HCT116 (cell line): ENCODE results near the gene AS3MT. TPM values are rescaled to one million over a fixed set of nuclear protein-coding genes. Genes with fewer than 3 reads are reported as not detected.

ENCODE experiments used
- ATAC-seq: fragments of 200-7000 bp; cut with Tn5 transposase; 2 replicates; pipeline ENCODE4 v1.9.1; 2020; ENCODE audit warnings: mild to moderate bottlenecking, moderate library complexity
- BruUV-seq: library from RNA; stranded (reverse); fragments of 400-500 nt; replicated peaks from 2 replicates; lab custom pipeline; 2021; lab: Mats Ljungman, UMichigan
- CTCF ChIA-PET: fragments of 300-600 bp; sonication (Branson Sonifier 250); formaldehyde crosslinking; loops from one replicate; lab custom pipeline; 2021; ENCODE audit warnings: antibody characterized with exemption; lab: Charles Lee
- POLR2A ChIA-PET: fragments of 300-600, 350-600 bp; sonication (Branson Sonifier 250); formaldehyde crosslinking; loops from one replicate; lab custom pipeline; 2021; ENCODE audit warnings: antibody characterized with exemption; lab: Charles Lee
- RAD21 ChIA-PET, 2 experiments: fragments of 300-600 bp; sonication (Branson Sonifier 250); formaldehyde crosslinking; loops; one replicate each; lab custom pipeline; 2023; ENCODE audit warnings: low total read pairs in 2 of 2; ENCODE audit not compliant: uncharacterized antibody in 2 of 2, unreplicated experiment in 2 of 2, low non-redundant PET in 1 of 2; lab: Charles Lee
- DNase-seq: peaks from one replicate; pipeline ENCODE4 v3.0.0-alpha.2; 2010; ENCODE audit warnings: low read depth, low spot score
- H2AFZ ChIP-seq: fragments of 200-600 bp; shearing (Covaris generic), sonication (generic); 2 replicates; pipeline ENCODE4 v1.6.1; 2017; ENCODE audit warnings: low read depth, mixed run types, mixed read lengths, antibody characterized with exemption, low read length; ENCODE audit not compliant: poor library complexity, severe bottlenecking
- H3K27ac ChIP-seq: 2 replicates; pipeline ENCODE4 v1.5.1; 2012; ENCODE audit warnings: low read depth, low read length
- H3K27me3 ChIP-seq: fragments of 200-600 bp; sonication (generic); 2 replicates; pipeline ENCODE4 v1.6.1; 2016; ENCODE audit warnings: mixed run types, low read length, mixed read lengths; ENCODE audit not compliant: insufficient read depth
- H3K36me3 ChIP-seq, 2 experiments: fragments of 200-500 bp in 1 of 2; fragments of 200-600 bp in 1 of 2; sonication (Bioruptor generic) in 1 of 2; sonication (generic) in 1 of 2; 2 replicates each; pipeline versions ENCODE4 v1.5.1 to v1.6.1; 2014 to 2016; ENCODE audit warnings: low read length in 2 of 2, inconsistent platforms in 1 of 2, mixed read lengths in 1 of 2, mixed run types in 1 of 2; ENCODE audit not compliant: insufficient read depth in 2 of 2, control insufficient read depth in 1 of 2
- H3K4me1 ChIP-seq, 2 experiments: fragments of 200-600 bp in 1 of 2; sonication (generic) in 1 of 2; 2 replicates each; pipeline versions ENCODE4 v1.5.1 to v1.6.1; 2012 to 2017; ENCODE audit warnings: low read length in 2 of 2, inconsistent platforms in 1 of 2, mild to moderate bottlenecking in 1 of 2, mixed read lengths in 1 of 2, mixed run types in 1 of 2, moderate library complexity in 1 of 2; ENCODE audit not compliant: insufficient read depth in 2 of 2, control insufficient read depth in 1 of 2
- H3K4me2 ChIP-seq: fragments of 200-600 bp; sonication (generic); 2 replicates; pipeline ENCODE4 v1.6.1; 2017; ENCODE audit warnings: mixed run types, low read length, mixed read lengths
- H3K4me3 ChIP-seq, 2 experiments: fragments of 200-600 bp in 1 of 2; sonication (generic) in 1 of 2; replicated peaks in 1 of 2; 2 replicates each; pipeline ENCODE4 v1.5.1; 2011 to 2016; ENCODE audit warnings: low read length in 2 of 2, control low read depth in 1 of 2, low read depth in 1 of 2, mild to moderate bottlenecking in 1 of 2, mixed read lengths in 1 of 2, mixed run types in 1 of 2
- H3K79me2 ChIP-seq: fragments of 200-600 bp; sonication (generic); 2 replicates; pipeline ENCODE4 v1.6.1; 2017; ENCODE audit warnings: mild to moderate bottlenecking, mixed run types, low read length, moderate library complexity, mixed read lengths; ENCODE audit not compliant: insufficient read depth
- H3K9ac ChIP-seq: fragments of 200-600 bp; sonication (generic); 2 replicates; pipeline ENCODE4 v1.6.1; 2016; ENCODE audit warnings: low read length, mixed read lengths
- H3K9me2 ChIP-seq: fragments of 200-600 bp; sonication (generic), shearing (Covaris generic); 2 replicates; pipeline ENCODE4 v1.6.1; 2017; ENCODE audit warnings: mixed run types, mild to moderate bottlenecking, moderate library complexity; ENCODE audit not compliant: insufficient read depth
- H3K9me3 ChIP-seq, 2 experiments: fragments of 200-500 bp in 1 of 2; fragments of 200-600 bp in 1 of 2; sonication (Bioruptor generic) in 1 of 2; sonication (generic) in 1 of 2; 2 replicates each; pipeline ENCODE4 v1.6.1; 2014 to 2017; ENCODE audit warnings: low read length in 2 of 2, mixed read lengths in 2 of 2, inconsistent platforms in 1 of 2, low read depth in 1 of 2, mild to moderate bottlenecking in 1 of 2, mixed run types in 1 of 2, moderate library complexity in 1 of 2; ENCODE audit not compliant: control insufficient read depth in 1 of 2, insufficient read depth in 1 of 2
- H4K20me1 ChIP-seq: fragments of 200-600 bp; sonication (generic), shearing (Covaris generic); 2 replicates; pipeline ENCODE4 v1.6.1; 2017; ENCODE audit warnings: mixed run types, mild to moderate bottlenecking, moderate library complexity; ENCODE audit not compliant: insufficient read depth
- CBX3 ChIP-seq: IDR thresholded peaks from 2 replicates; pipeline ENCODE4 v1.6.1; 2012; ENCODE audit warnings: low read depth
- EGR1 ChIP-seq: IDR thresholded peaks from 2 replicates; pipeline ENCODE4 v1.6.1; 2012; ENCODE audit warnings: low read depth
- EZH2 ChIP-seq: fragments of 200-600 bp; sonication (generic); IDR thresholded peaks from 2 replicates; pipeline ENCODE4 v1.6.1; 2017; ENCODE audit warnings: antibody characterized with exemption, mixed run types
- EZH2phosphoT487 ChIP-seq: fragments of 200-600 bp; IDR thresholded peaks from 2 replicates; pipeline ENCODE4 v1.6.1; 2018; ENCODE audit warnings: antibody characterized with exemption, borderline replicate concordance
- POLR2A ChIP-seq: IDR thresholded peaks from 2 replicates; pipeline ENCODE4 v1.7.0; 2011; ENCODE audit warnings: borderline replicate concordance; ENCODE audit not compliant: insufficient read depth, insufficient read length; ENCODE audit errors: extremely low read depth
- POLR2AphosphoS5 ChIP-seq: IDR thresholded peaks from 2 replicates; pipeline ENCODE4 v1.6.1; 2011; ENCODE audit warnings: mild to moderate bottlenecking, low read depth, low read length, moderate library complexity
- RAD21 ChIP-seq: IDR thresholded peaks from 2 replicates; pipeline ENCODE4 v1.6.1; 2012; ENCODE audit warnings: low read depth, mild to moderate bottlenecking
- SIN3A ChIP-seq: IDR thresholded peaks from 2 replicates; pipeline ENCODE4 v1.6.1; 2012; ENCODE audit warnings: low read depth
- SP1 ChIP-seq: IDR thresholded peaks from 2 replicates; pipeline ENCODE4 v1.6.1; 2012; ENCODE audit warnings: low read depth
- SRF ChIP-seq: IDR thresholded peaks from 2 replicates; pipeline ENCODE4 v1.6.1; 2012; ENCODE audit warnings: low read depth
- TCF7L2 ChIP-seq: IDR thresholded peaks from 2 replicates; pipeline ENCODE4 v1.7.0; 2011; ENCODE audit warnings: borderline replicate concordance, inconsistent platforms; ENCODE audit not compliant: insufficient read depth, insufficient read length; ENCODE audit errors: extremely low read depth
- ZFX ChIP-seq: fragments of 450-650 bp; IDR thresholded peaks from 2 replicates; pipeline ENCODE4 v1.6.1; 2017
- ZNF274 ChIP-seq: fragments of 200-500 bp; sonication (Bioruptor generic); IDR thresholded peaks from 2 replicates; pipeline ENCODE4 v1.6.1; 2014; ENCODE audit warnings: mild to moderate bottlenecking, low read depth, low read length, inconsistent platforms
- intact Hi-C: fragments of 100-400 bp; cut with micrococcal nuclease; formaldehyde crosslinking; loops from 2 replicates; pipeline ENCODE4 v1.10.0; 2022
- total RNA-seq: library from RNA; stranded (reverse); gene quantifications from one replicate; pipeline ENCODE4 v1.2.1, GENCODE V29; 2021; ENCODE audit not compliant: unreplicated experiment
- TF ChIP-seq, protein P1 (sequence below): IDR thresholded peaks from 2 replicates; pipeline ENCODE4 v1.6.1; 2012
- TF ChIP-seq, protein P2 (sequence below), 3 experiments: fragments of 200-600 bp in 1 of 3; sonication (generic) in 1 of 3; IDR thresholded peaks in 2 of 3; conservative IDR thresholded peaks in 1 of 3; 2 replicates each; pipeline ENCODE4 v1.5.1; 2012 to 2017; ENCODE audit warnings: low read depth in 2 of 3, low read length in 2 of 3, antibody characterized with exemption in 1 of 3, borderline replicate concordance in 1 of 3, control low read depth in 1 of 3, mild to moderate bottlenecking in 1 of 3, mixed read lengths in 1 of 3, mixed run types in 1 of 3, moderate library complexity in 1 of 3; ENCODE audit not compliant: insufficient read depth in 1 of 3
- TF ChIP-seq, protein P3 (sequence below): IDR thresholded peaks from 2 replicates; pipeline ENCODE4 v1.6.1; 2012; ENCODE audit warnings: low read depth

The AS3MT gene
- total RNA-seq, 1 experiment from 2014 or later = 0.79 TPM

DNA sequence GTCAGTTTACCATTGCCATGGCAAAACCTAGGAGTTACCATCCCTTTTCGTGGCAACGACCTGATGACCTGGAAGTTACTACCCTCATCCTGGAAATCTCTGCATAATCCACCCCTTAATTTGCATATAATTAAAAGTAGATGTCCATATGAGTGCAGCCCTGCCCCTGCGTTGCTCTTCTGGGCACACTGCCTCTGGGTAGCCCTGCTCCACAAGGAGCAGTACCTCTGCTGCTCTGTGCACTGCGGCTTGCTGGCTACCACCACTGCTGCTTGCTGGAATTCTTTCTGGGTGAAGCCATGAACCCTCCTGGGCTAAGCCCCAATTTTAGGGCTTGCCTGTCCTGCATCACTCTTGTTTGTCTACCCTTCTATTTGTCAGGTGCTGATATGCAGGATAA is 44.6 kb upstream of the AS3MT start:
- Histone ChIP-seq H3K9me3 (no peaks in the 10 kb centered on the region), H3K36me3 (no peaks in the 10 kb centered on the region), H3K4me2 (no peak overlapping the region), H3K79me2 (no peaks in the 10 kb centered on the region), H3K4me3 (no peak overlapping the region), H3K27me3 (no peaks in the 10 kb centered on the region), H4K20me1 (no peaks in the 10 kb centered on the region), H3K4me1 (no peaks in the 10 kb centered on the region), H2AFZ (no peak overlapping the region), H3K9ac (no peak overlapping the region), H3K9me2 (no peaks in the 10 kb centered on the region), H3K27ac (no peak overlapping the region)
- intact Hi-C loops = no loop called here
- ChIA-PET CTCF (no interaction called here), RAD21 (no interaction called here), POLR2A (no interaction called here)
- BruUV-seq = no TSS peak
- no peak for ATAC-seq
- DNase-seq = no peak
- TF ChIP-seq EZH2 (no peak), SIN3A (no peak), EZH2phosphoT487 (no peak), POLR2A (no peak)

GRCh38 chr10:102826148-102826796 is 43.0 kb upstream of the AS3MT start:
- intact Hi-C loops = no loop called here
- no peak for TF ChIP-seq SP1
- TF ChIP-seq EZH2phosphoT487 = no peak
- no peak for TF ChIP-seq SIN3A
- no peak for TF ChIP-seq SRF
- TF ChIP-seq, protein P1, sequence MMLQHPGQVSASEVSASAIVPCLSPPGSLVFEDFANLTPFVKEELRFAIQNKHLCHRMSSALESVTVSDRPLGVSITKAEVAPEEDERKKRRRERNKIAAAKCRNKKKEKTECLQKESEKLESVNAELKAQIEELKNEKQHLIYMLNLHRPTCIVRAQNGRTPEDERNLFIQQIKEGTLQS = no peak
- TF ChIP-seq RAD21 = no peak
- TF ChIP-seq, protein P2, sequence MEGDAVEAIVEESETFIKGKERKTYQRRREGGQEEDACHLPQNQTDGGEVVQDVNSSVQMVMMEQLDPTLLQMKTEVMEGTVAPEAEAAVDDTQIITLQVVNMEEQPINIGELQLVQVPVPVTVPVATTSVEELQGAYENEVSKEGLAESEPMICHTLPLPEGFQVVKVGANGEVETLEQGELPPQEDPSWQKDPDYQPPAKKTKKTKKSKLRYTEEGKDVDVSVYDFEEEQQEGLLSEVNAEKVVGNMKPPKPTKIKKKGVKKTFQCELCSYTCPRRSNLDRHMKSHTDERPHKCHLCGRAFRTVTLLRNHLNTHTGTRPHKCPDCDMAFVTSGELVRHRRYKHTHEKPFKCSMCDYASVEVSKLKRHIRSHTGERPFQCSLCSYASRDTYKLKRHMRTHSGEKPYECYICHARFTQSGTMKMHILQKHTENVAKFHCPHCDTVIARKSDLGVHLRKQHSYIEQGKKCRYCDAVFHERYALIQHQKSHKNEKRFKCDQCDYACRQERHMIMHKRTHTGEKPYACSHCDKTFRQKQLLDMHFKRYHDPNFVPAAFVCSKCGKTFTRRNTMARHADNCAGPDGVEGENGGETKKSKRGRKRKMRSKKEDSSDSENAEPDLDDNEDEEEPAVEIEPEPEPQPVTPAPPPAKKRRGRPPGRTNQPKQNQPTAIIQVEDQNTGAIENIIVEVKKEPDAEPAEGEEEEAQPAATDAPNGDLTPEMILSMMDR (IDR thresholded peaks at IDR 0.05 in 2 of 3, conservative IDR thresholded peaks at IDR 0.05 in 1 of 3; ENCODE audit: borderline replicate concordance in 1 of 3, insufficient read depth in 1 of 3, low read depth in 2 of 3, low read length in 2 of 3) = no peak
- TF ChIP-seq, protein P3, sequence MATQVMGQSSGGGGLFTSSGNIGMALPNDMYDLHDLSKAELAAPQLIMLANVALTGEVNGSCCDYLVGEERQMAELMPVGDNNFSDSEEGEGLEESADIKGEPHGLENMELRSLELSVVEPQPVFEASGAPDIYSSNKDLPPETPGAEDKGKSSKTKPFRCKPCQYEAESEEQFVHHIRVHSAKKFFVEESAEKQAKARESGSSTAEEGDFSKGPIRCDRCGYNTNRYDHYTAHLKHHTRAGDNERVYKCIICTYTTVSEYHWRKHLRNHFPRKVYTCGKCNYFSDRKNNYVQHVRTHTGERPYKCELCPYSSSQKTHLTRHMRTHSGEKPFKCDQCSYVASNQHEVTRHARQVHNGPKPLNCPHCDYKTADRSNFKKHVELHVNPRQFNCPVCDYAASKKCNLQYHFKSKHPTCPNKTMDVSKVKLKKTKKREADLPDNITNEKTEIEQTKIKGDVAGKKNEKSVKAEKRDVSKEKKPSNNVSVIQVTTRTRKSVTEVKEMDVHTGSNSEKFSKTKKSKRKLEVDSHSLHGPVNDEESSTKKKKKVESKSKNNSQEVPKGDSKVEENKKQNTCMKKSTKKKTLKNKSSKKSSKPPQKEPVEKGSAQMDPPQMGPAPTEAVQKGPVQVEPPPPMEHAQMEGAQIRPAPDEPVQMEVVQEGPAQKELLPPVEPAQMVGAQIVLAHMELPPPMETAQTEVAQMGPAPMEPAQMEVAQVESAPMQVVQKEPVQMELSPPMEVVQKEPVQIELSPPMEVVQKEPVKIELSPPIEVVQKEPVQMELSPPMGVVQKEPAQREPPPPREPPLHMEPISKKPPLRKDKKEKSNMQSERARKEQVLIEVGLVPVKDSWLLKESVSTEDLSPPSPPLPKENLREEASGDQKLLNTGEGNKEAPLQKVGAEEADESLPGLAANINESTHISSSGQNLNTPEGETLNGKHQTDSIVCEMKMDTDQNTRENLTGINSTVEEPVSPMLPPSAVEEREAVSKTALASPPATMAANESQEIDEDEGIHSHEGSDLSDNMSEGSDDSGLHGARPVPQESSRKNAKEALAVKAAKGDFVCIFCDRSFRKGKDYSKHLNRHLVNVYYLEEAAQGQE = no peak
- no peak for TF ChIP-seq POLR2A
- no peak for TF ChIP-seq TCF7L2
- no peak for TF ChIP-seq CBX3
- TF ChIP-seq EZH2 = no peak
- TF ChIP-seq EGR1 = no peak
- no peak for TF ChIP-seq ZNF274
- TF ChIP-seq POLR2AphosphoS5 = no peak
- TF ChIP-seq ZFX = no peak
- TF ChIP-seq, all 23 proteins: peak for 0
- no peaks in the 10 kb centered on the region for H3K36me3 ChIP-seq
- ChIA-PET RAD21 (no interaction called here), POLR2A (no interaction called here), CTCF (no interaction called here)
- H3K9me2 ChIP-seq = no peaks in the 10 kb centered on the region
- no peak overlapping the region for H3K27ac ChIP-seq
- DNase-seq (no peak), ATAC-seq (no peak)
- H3K27me3 ChIP-seq = no peaks in the 10 kb centered on the region; the same call in 1 of the 2 replicates
- no peak overlapping the region for H3K4me3 ChIP-seq
- no peak overlapping the region for H2AFZ ChIP-seq
- H3K9me3 ChIP-seq = no peaks in the 10 kb centered on the region
- H3K4me2 ChIP-seq = no peak overlapping the region
- no peaks in the 10 kb centered on the region for H4K20me1 ChIP-seq
- BruUV-seq = no TSS peak
- no peaks in the 10 kb centered on the region for H3K79me2 ChIP-seq
- no peaks in the 10 kb centered on the region for H3K4me1 ChIP-seq
- H3K9ac ChIP-seq = no peak overlapping the region
